GM18867 (cell line): Measurements from ENCODE around the gene GALNT10.

Experiments
- ATAC-seq: cut with Tn5 transposase; IDR thresholded peaks from one replicate; pipeline ENCODE4 v1.9.1; 2021; ENCODE audit warnings: mild to moderate bottlenecking, moderate library complexity; ENCODE audit not compliant: unreplicated experiment

GALNT10 gene

DNA sequence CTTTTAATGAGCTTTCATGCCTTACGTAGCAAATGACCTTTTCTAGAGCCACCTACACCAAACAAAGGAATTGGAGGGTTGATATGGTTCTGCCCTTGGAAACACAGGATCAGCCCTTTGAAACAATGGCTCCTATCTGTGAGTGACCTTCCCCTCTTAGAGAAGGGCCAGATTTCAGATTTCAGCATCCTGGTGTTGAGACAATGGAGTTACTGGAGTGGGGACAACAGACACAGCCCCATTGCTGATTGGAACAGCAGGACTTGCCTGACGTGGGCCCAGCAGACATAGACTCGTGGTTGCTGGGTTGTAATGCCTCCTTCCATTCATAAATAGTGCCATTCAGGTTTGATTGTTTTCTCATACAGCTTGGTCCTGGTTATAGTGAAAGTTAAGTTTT is 96.0 kb downstream of the GALNT10 start:
- no peak for ATAC-seq

DNA sequence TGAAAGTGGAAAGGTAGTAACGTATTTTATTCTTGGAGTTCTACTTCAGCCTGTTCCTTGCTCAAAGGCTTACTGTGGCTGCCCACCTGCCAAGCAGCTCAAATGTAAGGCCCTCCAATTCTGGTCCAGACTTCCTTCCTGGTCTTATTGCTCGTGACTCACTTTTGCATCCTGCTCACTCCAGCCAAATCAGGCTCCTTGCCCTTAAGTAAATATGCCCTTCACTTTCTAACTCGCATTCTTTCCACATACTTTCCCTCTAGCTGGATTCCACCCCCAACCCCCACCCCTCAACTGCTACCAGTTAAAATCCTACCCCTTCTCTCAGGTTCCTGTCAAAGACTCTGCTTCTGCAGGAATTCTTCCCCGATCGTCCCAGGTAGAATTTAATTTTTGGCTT is 96.6 kb downstream of the GALNT10 start:
- no peak for ATAC-seq

DNA sequence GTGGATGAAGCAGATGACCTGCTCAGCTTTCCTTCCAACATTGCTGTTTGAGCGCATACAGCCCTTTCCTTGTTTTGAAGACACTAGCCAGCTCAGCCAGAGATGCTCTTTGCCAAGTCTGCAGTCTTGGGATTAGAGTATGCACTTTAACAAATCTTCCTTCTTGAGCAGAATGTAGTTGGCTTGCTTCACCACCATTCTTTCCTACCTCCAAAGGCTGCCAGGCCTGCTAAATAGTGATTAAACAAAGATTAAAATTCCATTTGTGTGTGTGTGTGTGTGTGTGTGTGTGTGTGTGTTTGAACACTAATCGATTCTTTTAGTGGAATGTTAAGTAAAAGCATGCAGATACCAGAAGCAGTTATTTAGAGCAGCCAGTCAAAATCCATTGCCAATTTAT is 97.6 kb downstream of the GALNT10 start:
- no peak for ATAC-seq

DNA sequence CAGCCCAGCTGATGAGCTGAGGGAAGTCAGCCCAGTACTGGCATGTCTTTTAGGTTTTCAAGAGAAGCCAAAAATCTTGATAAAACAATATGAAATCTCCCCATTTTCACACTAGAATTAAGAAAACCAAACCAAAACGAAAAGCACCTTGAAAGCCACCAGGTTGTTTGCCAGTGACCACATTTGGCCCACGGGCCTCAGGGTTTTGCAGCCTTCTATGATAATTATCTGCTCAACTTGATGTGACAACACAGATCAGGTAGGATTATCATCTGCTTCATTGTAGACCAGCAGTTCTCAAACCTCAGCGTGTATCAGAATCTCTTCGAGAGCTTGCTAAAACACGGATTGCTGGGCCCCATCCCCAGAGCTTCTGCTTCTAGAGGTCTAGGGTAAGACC is 101.4 kb downstream of the GALNT10 start:
- ATAC-seq = no peak

DNA sequence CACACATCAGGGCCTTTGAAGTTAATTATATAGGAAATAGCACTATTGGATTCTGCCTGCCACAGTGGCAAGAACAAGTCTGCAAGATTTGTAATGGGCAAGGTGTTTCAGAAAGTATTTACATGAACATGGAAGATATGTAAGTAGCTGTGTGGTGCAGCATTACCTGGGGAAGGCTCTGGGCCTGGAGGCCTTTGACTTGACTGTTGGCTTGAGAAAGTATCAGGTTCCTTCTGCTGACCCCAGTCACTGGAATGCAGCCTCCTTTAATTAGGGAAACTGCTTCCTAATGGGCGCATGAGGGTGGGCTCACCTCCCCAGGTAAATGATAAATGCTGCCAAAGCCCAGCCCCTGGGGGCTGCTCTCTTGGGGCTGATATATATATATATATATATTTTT is 102.7 kb downstream of the GALNT10 start:
- no peak for ATAC-seq

DNA sequence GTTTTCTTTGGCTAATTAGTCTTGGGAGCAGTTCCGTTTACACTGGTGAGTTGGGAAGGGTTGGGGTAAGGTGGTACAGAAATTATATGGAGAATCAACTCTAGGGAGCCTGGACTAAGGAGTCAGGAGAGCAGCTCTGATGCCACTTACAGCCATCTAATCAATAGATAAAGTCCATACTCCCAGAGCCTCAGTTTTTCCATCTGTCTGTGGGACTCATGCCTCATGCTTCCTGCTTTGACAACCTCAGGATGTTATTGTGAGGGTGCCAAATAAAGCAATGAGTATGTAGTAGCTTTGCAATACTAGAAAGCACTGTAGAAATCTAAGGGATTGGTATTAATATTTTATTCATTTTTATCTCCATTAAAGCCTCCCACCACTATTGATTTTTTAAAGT is 105.0 kb downstream of the GALNT10 start:
- ATAC-seq = no peak

DNA sequence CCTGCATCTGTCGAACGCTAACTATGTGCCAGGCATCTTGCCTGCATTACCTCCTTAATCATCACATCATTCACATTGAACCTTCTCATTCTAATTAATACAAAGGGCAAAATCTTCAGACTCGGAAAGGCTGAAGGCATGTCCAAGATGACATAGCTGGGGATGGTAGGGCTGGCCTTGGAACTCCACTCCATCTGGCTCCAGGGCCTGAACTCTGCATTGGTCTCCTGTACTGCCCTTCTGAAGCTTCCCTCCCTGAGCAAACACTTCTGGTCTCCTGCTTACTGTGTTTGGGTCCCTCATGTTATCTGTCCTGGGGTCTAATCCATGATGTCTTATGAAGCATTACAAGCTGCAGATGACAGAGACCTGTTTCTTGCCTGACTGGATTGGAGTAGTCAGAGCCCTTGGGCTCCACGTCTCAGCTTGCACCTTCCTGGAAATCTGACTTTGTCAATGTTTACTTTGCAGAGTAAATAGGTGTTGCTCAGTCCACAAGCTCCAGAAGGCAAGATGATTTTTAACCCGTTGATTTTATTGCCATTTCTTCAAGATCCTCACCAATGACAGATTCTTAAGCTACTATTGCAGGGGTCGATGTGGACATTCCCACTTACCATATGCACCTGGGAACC is 106.1 kb downstream of the GALNT10 start:
- ATAC-seq = no peak

DNA sequence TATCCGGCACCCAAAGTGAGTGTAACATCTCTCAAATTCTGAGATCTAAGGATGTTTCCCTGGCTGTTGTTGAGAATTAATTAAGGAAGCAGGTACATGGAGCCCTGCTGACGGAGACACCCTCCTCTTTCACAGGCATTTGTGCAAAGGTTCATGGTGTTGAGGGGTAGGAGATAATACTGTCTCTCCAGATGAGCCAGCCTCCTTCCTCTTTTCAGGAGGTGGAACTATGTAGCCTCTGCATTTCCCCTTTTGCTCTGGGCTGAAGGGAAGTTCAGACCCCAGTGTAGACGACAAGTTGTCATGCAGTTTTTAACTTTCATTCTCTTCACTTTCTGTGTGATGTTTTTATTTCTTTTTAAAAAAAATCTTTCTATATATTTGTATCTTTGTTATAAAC is 107.5 kb downstream of the GALNT10 start:
- ATAC-seq = no peak

DNA sequence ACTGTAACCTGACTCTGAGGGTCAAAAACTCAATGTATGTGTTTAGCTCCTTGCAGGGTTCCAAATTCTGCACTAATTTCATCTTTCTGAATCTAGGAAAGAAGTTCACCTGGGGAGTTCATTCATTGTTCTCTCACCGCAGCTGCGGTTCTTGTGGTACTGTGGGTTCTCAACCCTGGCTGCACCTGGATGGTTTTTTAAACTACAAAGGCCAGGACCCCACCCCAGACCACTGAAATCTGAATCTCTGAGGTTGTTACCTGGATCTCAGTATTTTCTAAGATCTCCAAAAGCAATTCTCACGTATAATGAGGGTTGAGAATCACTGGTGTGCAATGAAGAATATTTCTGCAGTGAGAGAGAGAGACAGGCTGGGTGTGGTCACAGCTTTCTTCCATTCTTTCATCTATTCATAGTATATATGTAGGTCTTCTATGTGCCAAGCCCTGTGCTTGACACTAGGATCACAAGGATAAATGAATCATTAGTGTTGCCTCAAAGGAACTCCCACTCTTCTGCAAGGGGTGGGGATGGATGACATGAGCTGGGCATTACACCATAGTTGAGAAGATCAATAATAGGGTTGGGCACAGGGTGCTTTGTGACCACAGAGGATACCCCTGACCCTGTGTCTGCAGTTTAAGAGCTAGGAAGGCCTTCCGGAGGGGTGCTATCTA is 109.8 kb downstream of the GALNT10 start:
- ATAC-seq = no peak

DNA sequence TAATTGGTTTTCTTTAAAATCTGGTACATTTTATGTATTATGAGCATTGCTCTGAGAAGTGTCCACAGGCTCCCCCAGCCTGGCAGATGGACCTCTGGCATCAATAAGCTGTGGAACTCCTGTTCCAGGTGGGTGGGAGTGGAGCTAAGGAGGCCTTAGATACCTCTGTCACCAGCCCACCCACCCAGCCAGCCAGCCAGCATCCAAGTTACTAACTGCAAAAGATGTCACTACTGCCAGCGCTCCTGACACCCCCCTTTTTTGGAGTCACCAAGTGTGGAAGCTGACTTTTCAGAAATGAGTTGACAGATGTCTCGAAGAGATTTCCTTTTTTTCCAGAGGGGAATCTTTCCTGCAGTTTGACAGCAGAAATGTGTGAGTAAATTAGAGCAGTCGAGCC is 111.2 kb downstream of the GALNT10 start:
- ATAC-seq = no peak

DNA sequence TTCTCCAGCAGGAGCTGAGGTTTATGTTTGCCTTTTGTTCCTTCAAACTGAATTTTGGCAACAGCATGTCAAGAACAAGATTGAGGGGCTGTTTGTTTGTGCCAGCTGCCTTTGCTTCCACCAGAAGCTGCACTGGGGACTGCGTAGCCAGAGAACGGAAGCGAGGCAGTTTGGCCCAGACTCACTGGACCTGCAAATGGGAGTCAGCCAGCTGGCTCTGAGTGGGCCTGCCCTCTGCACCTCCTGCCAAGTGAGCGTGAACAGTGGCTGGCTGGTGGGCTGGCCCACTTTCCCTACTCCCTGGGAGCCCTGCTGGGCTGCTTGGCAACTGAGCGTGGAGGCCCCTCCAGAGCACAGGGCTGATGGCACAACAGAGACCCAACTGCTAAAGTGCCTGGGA is 111.6 kb downstream of the GALNT10 start:
- no peak for ATAC-seq

DNA sequence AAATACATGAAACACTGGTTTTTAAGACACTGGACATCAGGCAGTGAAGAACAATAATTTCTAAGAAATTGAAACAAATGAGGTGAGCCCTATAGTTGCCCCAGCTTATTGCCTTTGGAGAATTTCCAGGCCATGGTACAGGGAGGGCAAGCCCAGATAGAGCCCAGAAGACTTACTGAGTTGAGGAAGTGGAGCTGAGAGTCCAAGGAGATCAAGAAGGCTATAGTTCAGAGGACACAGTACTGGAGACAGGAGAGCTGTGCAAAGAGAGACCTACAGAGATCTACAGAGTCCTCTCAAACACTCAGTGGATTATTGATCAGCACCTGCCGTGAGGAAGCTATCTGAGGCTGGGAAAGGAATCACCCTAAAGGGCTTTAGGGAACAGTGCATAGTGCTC is 112.6 kb downstream of the GALNT10 start:
- no peak for ATAC-seq

DNA sequence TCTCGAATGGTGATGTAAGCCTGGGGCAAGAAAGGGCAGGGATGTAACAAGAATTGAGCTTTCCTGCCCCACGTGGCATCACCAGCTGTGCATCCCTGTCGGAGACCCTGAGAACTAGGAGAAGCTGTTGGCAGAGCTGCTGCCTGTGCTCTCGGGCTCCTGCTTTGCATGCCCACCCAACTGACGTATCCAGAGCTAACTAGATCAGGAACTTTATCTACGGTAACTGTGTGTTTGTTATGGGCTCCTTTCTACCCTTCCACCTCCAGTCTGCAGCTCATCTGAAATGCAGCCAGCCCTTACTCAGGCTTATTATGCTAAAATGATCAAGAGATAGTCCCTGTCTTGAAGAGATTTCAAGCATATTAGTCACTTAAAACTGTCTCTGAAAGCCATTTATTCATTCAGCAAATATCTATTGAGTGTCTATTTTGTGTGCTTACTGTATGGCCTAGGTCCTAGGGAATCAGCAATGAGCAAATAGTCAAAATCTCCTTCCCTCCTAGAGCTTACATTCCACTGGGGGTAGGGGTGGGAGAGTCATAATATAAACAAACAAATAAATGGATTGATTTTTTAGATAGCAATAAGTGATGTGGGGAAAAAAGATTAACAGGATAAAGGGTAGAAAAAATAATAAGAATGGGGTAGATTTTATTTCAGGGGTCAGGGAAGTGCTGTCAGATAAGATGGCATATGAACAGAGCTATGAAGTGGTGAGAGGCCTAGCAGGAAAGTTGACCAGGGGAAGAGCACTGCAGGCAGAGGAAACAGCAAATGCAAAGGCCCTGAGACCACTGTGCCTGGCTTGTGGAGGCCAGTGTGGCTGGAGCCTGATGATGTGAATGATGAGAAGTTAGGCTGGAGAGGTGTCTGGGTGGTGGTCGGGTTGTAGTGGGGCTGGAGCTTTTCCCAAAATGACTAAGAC is 118.2 kb downstream of the GALNT10 start:
- no peak for ATAC-seq

DNA sequence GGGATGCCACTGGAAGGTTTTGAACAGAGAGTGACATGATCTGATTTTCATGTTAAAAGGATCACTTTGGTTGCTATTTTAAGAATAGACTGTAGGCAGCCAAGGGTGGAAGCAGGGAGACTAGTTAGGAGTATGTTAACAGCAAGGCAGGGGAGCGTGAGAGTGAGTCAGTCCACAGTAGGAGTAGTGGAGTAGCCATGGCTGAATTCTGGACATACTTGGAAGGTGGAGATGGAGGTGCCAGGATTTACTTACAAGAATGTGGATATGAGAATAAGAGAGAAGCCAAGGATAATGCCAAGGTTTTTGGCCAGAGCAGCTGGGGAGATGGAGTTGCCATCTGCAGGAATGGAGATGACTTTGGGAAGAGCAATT is 118.8 kb downstream of the GALNT10 start:
- no peak for ATAC-seq

DNA sequence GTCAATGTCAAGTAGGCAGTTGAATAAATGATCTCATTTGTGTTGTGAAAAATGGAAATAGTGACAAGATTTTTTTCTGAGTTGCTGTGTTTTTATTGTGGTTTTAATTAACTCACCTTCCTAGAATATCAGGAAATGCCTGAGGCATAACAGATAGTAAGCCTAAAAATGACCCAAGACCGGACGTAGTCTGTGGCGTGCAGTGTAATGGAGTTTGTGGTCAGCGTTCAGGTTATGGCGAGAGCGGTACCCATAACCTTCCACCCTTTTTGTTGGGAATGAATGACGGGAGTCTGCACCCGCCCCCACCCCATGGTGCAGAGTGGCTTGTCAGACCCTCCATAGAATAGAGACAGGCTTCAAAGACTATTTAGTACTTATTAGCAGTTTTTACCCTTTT is 119.3 kb downstream of the GALNT10 start:
- no peak for ATAC-seq

DNA sequence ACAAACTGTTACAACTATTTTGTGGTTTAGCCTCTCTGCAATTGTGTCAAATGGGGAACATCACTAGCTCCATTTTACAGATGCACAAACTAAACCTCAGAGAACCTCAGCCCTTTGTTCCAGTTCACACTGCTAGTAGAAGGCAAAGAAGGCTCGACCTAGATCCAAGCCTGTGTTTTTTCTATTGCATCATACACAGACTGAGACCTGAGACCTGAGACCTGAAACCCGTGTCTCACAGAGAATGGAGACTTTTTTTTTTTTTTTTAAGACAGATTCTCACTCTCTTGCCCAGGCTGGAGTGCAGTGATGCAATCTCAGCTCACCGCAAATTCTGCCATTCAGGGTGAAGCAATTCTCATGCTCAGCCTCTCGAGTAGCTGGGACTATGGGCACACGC is 120.8 kb downstream of the GALNT10 start:
- ATAC-seq = peak; percentile 83

DNA sequence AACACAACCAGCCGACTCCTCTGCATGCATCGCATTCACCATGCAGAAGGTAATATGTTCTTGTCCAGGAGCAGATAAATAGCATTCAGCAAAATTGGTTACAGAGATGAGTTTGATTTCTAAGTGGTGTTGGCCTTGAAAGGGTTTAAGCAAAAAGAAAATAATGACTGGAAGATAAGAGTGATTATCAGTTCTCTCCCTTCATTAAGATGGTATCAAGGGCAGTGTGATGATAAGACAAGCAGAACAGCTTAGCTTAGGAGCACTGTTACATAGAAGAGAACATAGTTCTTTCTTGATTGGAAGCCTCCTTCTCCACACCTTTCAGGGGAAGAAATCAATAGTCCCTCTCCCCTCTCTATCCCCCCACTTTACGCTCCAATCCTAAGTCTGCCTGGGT is 121.5 kb downstream of the GALNT10 start:
- no peak for ATAC-seq

DNA sequence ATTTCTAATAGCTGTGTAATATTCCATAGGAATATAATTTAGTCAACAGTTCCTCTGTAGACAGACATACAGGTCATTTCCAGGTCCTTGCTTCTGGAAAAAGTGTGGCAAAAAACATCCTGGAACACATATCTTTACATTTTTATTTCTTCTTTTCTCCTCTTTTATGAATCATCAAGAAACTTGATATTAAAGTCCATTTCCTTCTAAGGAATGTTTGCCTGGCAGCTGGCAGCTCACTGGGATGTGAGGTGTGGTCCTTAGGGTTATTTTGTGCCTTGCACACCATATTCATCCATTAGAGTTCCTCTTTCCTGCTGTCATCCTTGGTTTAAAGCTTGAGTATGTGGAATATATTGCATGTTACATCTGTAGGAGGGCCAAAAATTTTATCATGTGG is 122.0 kb downstream of the GALNT10 start:
- ATAC-seq = no peak

DNA sequence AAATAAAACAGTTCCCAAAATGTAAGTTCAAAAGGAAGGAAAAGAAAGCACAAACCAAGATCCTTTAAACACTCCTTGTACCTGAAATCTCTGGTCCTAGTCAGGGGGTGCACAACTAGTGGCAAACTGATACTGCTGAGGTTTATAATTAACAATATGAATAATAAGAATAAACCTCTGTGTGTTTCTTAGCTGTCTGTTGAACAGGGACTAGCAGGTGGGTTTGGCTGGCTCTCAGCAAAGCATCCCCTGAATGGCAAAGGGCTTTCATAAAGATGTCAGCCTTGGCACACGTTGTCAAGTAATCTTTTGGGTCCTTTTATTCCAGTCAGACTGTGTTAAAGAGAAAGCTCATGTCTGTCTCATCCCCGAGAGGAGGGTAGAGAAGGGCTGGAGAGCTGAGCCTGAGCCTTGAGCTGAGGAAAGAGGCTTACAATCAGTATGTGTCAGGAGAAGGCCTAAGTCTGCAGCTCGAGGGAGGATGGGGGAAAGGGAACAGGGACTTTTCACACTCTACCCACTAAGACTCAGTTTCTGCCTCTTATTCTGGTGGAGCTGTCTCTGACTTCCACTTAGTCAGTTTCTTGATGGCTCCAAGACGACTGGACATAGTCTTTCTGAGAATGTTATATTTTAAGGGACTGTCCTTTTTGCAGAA is 123.0 kb downstream of the GALNT10 start:
- ATAC-seq = no peak

DNA sequence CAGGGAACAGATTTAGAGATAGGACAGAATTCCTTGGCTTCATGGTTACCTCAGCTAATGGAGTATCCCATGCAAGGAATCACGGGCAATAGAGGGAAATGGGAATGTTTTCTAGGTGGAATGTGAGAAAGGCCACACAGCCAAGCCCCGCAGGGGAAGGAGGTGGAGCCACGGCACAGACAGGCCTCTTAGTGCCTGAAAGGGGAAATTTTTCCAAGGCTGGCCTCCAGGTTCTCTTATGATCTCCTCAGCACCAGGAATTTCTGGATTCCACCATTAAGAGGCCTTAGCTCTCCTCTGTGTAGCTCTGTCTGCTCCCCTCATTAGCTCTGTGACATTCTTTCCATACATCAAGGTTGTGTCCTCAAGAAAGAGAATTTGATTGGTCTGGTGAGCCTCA is 124.7 kb downstream of the GALNT10 start:
- no peak for ATAC-seq

DNA sequence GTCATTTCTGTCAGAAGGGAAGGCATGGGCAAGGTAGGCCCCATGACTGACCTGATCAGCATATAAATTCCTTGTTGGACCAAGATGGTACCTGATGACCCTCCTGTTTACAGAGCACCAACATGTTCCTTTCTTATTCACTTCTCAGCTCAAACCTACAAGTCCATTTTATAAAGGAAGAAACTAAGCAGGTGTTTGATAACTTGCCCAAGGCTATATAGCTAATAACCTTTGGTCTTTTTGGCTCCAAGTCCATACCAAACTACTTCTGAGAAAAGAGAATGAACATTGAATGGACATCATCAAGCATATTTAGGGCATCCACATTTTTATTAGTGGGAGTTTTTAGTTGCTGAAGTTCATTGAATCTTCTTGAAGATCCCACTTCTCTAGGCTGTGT is 125.2 kb downstream of the GALNT10 start:
- ATAC-seq = no peak
